GM18505 (cell line): ENCODE data around the gene IPO7.
"Not testable (repeated sequence)": the region's sequence is repeated elsewhere in the genome, so short reads cannot be mapped to it uniquely, and the experiment has no call there.

ENCODE experiments used
- ATAC-seq: cut with Tn5 transposase; IDR thresholded peaks from one replicate; pipeline ENCODE4 v1.9.1; 2021; ENCODE audit not compliant: unreplicated experiment
- POLR2A ChIP-seq: IDR thresholded peaks from 4 replicates; pipeline ENCODE4 v1.6.1; 2011; ENCODE audit warnings: borderline replicate concordance; ENCODE audit not compliant: insufficient read depth, insufficient read length; ENCODE audit errors: extremely low read depth

Gene IPO7

DNA sequence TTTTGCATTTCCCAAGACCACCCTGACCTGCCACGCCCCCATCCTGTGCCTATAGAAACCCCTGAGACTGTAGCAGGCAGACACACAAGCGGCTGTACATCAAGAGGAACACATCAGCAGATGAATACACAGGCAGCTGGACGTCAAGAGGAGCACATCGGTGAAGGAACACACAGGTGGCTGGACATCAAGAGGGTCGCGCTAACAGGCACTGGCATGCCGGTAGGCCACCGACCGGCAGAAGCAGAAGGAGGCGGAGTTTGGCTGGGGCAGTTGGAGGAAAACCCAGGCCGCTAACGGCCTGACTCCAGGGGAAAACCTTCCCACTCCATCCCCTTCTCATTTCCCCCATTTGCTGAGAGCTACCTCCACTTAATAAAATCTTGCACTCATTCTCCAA lies 5.4 kb upstream of the IPO7 start:
- no peak for ATAC-seq
- no peak for TF ChIP-seq POLR2A

- no peak for ATAC-seq
Measured at GRCh38 chr11:9380773-9381172, 3.7 kb upstream of the IPO7 start.

GRCh38 chr11:9385327-9385899 lies 961 bp downstream of the IPO7 start:
- ATAC-seq, result peak; percentile 6

More at GRCh38 chr11:9380773-9381172, 3.7 kb upstream of the IPO7 start:
- no peak for TF ChIP-seq POLR2A

DNA sequence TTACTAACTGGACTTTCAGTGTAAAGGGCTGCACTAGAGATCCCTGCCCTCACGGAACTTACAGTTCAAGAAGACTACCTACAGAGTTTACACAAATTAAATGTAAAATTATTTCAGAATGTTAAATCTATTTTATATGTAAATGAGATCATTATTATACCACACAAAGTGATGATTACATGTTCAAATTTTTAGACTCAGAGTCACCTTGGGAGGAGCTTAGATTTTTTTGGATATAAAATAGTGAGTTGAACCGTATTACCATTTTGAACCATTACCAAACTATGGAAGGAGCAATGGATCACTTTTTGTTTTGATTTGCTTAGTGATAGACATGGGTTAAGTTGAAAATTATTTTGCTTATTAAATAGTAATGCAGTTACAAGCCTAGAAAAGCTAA lies 1.6 kb downstream of the IPO7 start:
- TF ChIP-seq POLR2A, result no peak
- no peak for ATAC-seq

More at GRCh38 chr11:9385327-9385899, 961 bp downstream of the IPO7 start:
- TF ChIP-seq POLR2A, result no peak

- TF ChIP-seq POLR2A, result no peak
- ATAC-seq, result no peak
Measured at GRCh38 chr11:9386901-9387300, 2.4 kb downstream of the IPO7 start.

DNA sequence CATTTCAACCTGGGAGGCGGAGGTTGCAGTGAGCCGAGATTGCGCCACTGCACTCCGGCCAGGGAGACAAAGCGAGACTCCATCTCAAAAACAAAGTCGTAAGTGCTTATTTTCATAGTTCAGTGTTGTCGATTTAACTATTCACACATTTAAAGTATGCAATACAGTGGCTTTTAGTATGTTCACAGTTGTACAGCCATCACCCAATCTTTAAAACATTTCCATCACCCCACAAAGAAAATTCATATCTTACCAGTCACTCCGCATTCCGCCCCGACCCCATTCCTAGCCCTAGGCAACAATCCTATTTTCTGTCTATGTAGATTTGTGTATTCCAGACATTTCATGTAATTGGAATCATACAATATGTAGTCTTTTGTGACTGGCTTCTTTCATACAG lies 11.9 kb downstream of the IPO7 start:
- no peak for ATAC-seq
- TF ChIP-seq POLR2A, result no peak

DNA sequence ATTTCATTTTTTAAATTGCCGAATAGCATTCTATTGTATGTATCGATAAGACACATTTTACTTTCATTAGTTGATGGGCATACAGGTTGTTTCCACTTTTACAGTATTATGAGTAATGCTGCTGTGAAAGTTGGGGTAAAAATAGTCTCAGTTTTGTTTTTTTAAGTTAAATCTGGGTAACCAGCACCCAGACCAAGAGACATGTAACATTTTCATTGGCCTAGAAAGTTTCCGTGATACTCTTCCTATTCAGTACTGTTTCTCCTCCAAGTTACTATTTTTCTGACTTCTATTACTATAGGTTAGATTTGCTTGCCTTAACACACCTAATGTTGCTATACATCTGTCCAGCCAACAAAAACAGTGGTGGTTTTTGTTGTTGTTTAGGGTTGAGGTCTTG lies 12.3 kb downstream of the IPO7 start:
- no peak for TF ChIP-seq POLR2A
- ATAC-seq, result no peak

DNA sequence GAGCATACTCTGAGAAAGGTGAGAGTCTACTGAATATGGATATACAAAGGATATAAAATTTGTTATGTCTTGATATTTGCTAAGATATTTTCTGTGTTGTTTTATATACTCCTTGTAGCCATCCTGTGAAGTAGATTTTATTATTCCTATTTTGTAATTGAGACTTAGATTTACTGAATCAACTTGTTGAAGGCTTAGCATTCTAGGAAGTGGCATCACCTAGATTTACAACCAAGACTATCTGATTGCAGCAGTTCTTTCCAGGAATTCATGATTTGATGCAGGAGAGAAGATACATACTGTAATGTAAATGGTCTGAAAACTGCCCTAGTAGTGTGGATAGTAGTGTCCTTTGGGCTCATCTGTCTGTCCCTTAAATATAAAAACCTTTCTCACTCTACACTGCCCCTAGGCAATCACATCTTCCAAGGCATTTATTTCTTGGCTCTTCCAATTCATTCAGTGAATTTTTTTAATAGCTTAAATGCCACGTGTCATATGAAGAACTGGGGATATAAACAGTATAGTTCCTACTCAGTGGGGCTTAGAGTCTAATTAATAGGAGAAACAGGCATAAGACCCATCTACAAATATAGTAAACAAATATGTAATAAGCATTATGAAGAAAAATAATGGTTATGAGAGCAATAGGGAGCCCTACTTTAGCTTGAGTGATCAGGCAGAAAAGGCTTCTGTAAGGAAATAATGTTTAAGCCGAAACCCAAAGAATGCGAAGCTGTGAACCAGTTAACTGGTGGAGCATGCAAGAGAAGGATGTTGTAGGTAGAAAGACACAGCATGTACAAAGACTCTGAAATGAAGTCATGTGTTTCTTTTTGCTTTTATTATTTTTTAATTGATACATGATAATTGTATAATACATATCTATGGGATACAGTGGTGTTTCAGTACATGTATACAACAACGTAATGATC lies 13.6 kb downstream of the IPO7 start:
- no peak for ATAC-seq
- TF ChIP-seq POLR2A, result no peak

GRCh38 chr11:9399466-9399865 lies 15.0 kb downstream of the IPO7 start:
- no peak for ATAC-seq
- TF ChIP-seq POLR2A, result no peak

DNA sequence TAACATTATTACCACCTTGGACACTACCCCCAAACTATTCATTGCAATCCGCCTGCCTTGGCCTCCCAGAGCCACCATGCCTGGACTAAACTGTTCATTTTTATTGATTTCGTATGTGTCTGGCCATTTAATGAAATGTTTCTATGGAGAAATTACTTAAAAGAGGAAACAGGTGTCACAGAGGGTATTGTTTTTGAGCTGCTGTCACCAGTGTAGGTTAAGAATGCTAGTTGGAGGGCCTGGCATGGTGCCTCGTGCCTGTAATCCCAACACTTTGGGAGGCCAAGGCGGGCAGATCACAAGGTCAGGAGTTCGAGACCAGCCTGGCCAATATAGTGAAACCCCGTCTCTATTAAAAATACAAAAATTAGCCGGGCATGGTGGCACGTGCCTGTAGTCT lies 17.4 kb downstream of the IPO7 start:
- not testable (repeated sequence) for ATAC-seq

DNA sequence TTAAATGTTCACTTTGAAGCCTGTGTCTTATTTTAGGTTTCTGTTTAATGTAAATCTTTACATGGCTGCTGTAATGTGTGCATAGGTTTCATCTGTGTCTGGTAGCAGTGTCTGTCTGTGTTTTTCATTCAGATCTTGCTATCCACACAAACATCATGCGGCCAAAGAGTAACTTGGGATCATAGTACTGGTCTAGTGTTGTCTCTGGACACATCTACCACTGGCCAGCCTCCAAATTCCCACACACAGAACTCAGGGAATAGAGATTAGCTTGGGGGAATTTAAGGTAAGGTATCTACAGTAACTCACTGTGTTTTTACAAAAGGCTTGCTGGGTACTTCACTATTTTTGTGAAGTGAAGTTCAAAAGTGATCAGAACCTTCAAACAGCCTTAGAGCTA lies 44.3 kb downstream of the IPO7 start:
- no peak for ATAC-seq
- TF ChIP-seq POLR2A, result no peak

- TF ChIP-seq POLR2A, result no peak
- ATAC-seq, result no peak
Measured at GRCh38 chr11:9438611-9439010, 54.2 kb downstream of the IPO7 start.

DNA sequence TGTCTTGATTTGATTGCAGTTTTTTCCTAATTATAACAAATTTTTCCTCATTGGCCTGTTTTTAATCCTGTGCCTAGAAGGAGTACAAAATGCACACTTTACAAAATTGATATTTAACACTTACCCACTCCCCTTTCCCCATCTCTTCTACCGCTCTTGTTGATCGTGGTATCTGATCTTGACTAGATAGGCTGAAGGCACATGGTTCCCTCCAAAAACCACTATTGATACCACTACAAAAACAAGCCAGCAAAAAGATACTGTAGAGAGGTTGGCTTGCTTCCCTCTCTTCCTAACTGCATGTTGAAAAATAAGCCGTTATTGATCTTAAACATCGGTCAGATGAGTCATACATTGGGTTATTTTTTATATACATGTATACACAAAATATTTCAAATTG lies 61.8 kb downstream of the IPO7 start:
- ATAC-seq, result no peak
- TF ChIP-seq POLR2A, result no peak

- no peak for ATAC-seq
- no peak for TF ChIP-seq POLR2A
Measured at GRCh38 chr11:9448576-9449352, 64.3 kb downstream of the IPO7 start.

DNA sequence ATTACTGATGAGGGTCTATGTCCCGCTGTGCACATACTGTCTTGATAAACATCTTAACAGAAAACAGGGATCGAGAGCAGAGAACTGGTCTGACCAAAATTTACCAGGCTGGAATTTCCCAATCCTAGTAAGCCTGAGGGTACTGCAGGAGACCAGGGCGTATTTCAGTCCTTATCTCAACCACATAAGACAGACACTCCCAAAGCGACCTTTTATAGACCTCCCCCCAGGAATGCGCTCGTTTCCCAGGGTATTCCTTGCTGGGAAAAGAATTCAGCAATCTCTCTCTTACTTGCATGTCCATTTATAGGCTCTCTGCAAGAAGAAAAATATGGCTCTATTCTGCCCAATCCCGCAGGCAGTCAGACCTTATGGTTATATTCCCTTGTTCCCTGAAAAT lies 67.6 kb downstream of the IPO7 start:
- not testable (repeated sequence) for ATAC-seq
